ENCODE measurements around the gene ABHD17A. TPM values are rescaled to one million over a fixed set of nuclear protein-coding genes. Genes with fewer than 3 reads are reported as not detected.

The ABHD17A gene
- total RNA-seq, 2 donors from 2014 or later: 50.6 to 52.9 TPM

DNA sequence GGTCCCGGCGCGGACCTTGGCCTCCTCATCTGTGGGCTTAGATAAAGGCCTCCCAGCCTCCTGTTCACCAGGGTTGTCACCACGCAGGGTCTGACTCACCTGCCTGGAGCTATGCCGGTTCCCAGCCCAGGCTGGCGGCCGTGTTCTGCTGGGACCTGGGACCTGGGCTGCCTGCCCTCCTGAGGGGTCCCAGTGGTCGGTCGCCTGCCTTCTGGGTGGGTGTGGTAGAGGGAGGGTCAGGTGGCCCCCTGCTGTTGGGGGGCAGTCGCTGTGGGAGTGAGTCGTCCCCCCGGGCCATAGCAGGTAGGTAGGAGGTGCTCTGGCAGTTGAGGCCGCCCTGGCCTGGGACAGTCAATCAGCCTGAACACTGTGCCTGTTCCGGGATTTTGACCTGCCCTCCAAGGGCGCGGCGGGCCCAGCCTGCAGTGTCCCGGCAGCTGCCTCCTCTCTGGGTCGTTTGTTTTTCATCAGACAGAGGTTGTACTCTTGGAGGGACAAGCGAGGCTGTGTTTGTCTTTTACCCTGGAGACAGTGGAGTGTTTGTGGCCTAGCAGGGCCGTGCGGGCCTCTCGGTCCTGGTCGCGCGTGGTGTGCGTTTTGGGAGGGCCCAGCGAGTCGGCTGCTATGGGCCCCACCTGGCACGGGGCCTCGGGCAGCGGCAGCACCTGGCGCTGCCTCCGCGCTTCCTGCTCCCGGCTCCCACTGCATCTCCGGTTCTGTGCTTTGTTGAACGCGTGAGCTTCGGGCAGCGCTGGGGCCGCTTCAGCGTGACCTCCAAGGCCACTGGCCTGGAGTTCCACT lies 22.5 kb upstream of the ABHD17A start:
- Histone ChIP-seq H3K4me1 (ENCODE audit: control insufficient read depth, insufficient read depth, low read length) (no peaks in the 10 kb centered on the region), H3K9me3 (ENCODE audit: control insufficient read depth, low read length) (no peaks in the 10 kb centered on the region), H3K27ac (ENCODE audit: low read depth, low read length) (no peak overlapping the region), H3K9ac (ENCODE audit: extremely low read depth, low read length, poor library complexity, severe bottlenecking) (no peak overlapping the region), H3K4me3 (ENCODE audit: low read length) (no peak overlapping the region), H3K27me3 (ENCODE audit: control insufficient read depth, insufficient read depth, low read length, poor library complexity, severe bottlenecking) (no peaks in the 10 kb centered on the region), H3K36me3 (ENCODE audit: control insufficient read depth, insufficient read depth, low read length) (peaks cover 1% of the 10 kb centered on the region)
- Mint-ChIP-seq H3K9me3 (no peaks in the 10 kb centered on the region), H3K27ac (no peak overlapping the region), H3K4me1 (peaks cover 4% of the 10 kb centered on the region), H3K4me3 (no peak overlapping the region), H3K36me3 (ENCODE audit: low read depth) (peaks cover 18% of the 10 kb centered on the region), H3K27me3 (ENCODE audit: insufficient read depth) (no peaks in the 10 kb centered on the region)
- peak; percentile 51 for DNase-seq
- 94% methylated on average over 30 to 43 of the region's 43 CpGs for WGBS, 2 experiments (ENCODE audit: insufficient coverage in 1 of 2, insufficient read length in 1 of 2)
- TF ChIP-seq, protein P1, sequence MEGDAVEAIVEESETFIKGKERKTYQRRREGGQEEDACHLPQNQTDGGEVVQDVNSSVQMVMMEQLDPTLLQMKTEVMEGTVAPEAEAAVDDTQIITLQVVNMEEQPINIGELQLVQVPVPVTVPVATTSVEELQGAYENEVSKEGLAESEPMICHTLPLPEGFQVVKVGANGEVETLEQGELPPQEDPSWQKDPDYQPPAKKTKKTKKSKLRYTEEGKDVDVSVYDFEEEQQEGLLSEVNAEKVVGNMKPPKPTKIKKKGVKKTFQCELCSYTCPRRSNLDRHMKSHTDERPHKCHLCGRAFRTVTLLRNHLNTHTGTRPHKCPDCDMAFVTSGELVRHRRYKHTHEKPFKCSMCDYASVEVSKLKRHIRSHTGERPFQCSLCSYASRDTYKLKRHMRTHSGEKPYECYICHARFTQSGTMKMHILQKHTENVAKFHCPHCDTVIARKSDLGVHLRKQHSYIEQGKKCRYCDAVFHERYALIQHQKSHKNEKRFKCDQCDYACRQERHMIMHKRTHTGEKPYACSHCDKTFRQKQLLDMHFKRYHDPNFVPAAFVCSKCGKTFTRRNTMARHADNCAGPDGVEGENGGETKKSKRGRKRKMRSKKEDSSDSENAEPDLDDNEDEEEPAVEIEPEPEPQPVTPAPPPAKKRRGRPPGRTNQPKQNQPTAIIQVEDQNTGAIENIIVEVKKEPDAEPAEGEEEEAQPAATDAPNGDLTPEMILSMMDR (conservative IDR thresholded peaks at IDR 0.05): no peak

DNA sequence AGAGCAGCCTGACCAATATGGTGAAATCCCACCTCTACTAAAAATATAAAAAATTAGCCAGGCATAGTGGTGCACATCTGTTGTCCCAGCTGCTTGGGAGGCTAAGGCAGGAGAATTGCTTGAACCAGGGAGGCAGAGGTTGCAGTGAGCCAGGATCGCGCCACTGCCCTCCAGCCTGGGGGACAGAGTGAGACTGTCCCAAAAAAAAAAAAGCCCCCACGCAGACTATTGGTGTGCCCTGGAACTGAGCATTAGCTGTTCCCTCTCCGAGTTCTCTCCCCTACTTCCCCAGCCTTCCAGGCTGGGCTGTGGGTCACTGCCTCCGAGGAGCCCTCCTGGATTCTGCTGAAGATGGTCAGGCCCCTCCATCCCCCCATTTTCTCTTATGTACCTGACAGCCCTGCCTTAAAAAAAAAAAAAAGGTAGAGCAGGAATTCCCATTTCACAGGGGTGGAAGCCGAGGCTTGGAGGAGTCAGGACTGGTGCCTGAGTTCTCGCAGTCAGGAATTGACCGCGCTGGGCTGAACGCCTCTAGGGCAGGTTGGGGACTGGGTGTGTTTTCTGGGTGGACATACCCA lies 21.8 kb upstream of the ABHD17A start:
- no peaks in the 10 kb centered on the region for H3K36me3 ChIP-seq (ENCODE audit: control insufficient read depth, insufficient read depth, low read length)
- H3K9me3 ChIP-seq (ENCODE audit: control insufficient read depth, low read length): no peaks in the 10 kb centered on the region
- Mint-ChIP-seq H3K4me3 (no peak overlapping the region), H3K9me3 (no peaks in the 10 kb centered on the region), H3K27ac (no peak overlapping the region), H3K36me3 (ENCODE audit: low read depth) (peaks cover 18% of the 10 kb centered on the region), H3K27me3 (ENCODE audit: insufficient read depth) (no peaks in the 10 kb centered on the region), H3K4me1 (peaks cover 4% of the 10 kb centered on the region)
- H3K27me3 ChIP-seq (ENCODE audit: control insufficient read depth, insufficient read depth, low read length, poor library complexity, severe bottlenecking): no peaks in the 10 kb centered on the region
- H3K4me1 ChIP-seq (ENCODE audit: control insufficient read depth, insufficient read depth, low read length): no peaks in the 10 kb centered on the region
- TF ChIP-seq, protein P1 (conservative IDR thresholded peaks at IDR 0.05): no peak
- no peak overlapping the region for H3K27ac ChIP-seq (ENCODE audit: low read depth, low read length)
- 92 to 97% methylated on average over 5 to 10 of the region's 10 CpGs for WGBS, 2 experiments (ENCODE audit: insufficient coverage in 1 of 2, insufficient read length in 1 of 2)
- DNase-seq: no peak
- H3K9ac ChIP-seq (ENCODE audit: extremely low read depth, low read length, poor library complexity, severe bottlenecking): no peak overlapping the region
- no peak overlapping the region for H3K4me3 ChIP-seq (ENCODE audit: low read length)

- H3K4me1 Mint-ChIP-seq: peaks cover 4% of the 10 kb centered on the region
- Histone ChIP-seq H3K9ac (ENCODE audit: extremely low read depth, low read length, poor library complexity, severe bottlenecking) (peak overlapping the region; percentile 81), H3K27ac (ENCODE audit: low read depth, low read length) (no peak overlapping the region), H3K4me3 (ENCODE audit: low read length) (peak overlapping the region; percentile 85), H3K9me3 (ENCODE audit: control insufficient read depth, low read length) (no peaks in the 10 kb centered on the region), H3K27me3 (ENCODE audit: control insufficient read depth, insufficient read depth, low read length, poor library complexity, severe bottlenecking) (no peaks in the 10 kb centered on the region), H3K36me3 (ENCODE audit: control insufficient read depth, insufficient read depth, low read length) (no peaks in the 10 kb centered on the region), H3K4me1 (ENCODE audit: control insufficient read depth, insufficient read depth, low read length) (no peaks in the 10 kb centered on the region)
- H3K27me3 Mint-ChIP-seq (ENCODE audit: insufficient read depth): no peaks in the 10 kb centered on the region
- H3K9me3 Mint-ChIP-seq: no peaks in the 10 kb centered on the region
- WGBS, 2 experiments (ENCODE audit: insufficient coverage in 1 of 2, insufficient read length in 1 of 2): 89 to 94% methylated on average over 12 to 15 of the region's 15 CpGs
- TF ChIP-seq, protein P1 (conservative IDR thresholded peaks at IDR 0.05): no peak
- peak overlapping the region; percentile 92 for H3K27ac Mint-ChIP-seq
- H3K4me3 Mint-ChIP-seq: peak overlapping the region; percentile 65
- DNase-seq: no peak
- H3K36me3 Mint-ChIP-seq (ENCODE audit: low read depth): peaks cover 18% of the 10 kb centered on the region
Measured at GRCh38 chr19:1905863-1906375, 20.6 kb upstream of the ABHD17A start.

Data from endodermal cell (in vitro differentiated cells).